ENCODE measurements around the gene OR2F2.

DNA sequence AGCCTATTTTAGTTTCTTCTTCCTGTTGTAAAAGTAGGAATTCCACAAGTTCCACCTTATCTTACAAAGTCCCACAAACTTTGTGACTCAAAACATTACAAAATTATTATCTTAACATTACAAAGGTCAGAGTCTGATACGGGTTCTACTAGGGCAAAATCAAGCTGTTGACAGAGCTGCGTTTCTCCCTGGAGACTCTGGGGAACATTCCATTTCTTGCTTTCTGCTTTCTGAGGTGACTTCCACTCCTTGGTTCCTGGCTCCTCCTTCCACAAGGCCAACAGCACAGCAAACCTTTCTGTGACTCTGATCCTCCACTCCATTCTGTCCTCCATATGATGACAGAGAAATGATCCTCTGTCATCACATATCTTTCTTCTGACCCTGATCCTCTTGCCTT, 30.2 kb downstream of the OR2F2 start:
- TF ChIP-seq GATA2 (IDR thresholded peaks at IDR 0.05; ENCODE audit: low read depth, low read length) (no peak), GATA3 (IDR thresholded peaks at IDR 0.05; ENCODE audit: low read depth, low read length) (no peak)
